Measurements from ENCODE around the gene C10orf90.

C10orf90 gene

DNA sequence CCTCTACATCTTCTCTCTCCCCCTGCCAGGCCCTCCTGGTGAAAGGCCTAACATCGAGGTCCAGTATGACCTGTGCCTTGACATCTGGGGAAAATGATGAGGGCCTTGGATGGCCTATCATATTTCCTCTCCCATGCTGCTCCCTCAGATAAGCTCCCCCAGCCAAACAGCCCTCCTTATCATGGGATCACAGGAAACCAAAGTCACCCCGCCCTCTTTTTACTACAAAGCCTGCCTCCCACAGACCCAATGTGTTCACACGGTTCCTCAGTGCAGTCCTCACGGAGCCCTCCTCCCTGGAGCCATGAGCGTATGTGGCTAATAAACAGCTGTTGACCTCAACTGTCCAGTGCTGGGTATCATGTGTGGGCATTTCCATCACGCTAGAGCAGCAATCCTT lies 32.0 kb downstream of the C10orf90 start:
- TF ChIP-seq, protein P1, sequence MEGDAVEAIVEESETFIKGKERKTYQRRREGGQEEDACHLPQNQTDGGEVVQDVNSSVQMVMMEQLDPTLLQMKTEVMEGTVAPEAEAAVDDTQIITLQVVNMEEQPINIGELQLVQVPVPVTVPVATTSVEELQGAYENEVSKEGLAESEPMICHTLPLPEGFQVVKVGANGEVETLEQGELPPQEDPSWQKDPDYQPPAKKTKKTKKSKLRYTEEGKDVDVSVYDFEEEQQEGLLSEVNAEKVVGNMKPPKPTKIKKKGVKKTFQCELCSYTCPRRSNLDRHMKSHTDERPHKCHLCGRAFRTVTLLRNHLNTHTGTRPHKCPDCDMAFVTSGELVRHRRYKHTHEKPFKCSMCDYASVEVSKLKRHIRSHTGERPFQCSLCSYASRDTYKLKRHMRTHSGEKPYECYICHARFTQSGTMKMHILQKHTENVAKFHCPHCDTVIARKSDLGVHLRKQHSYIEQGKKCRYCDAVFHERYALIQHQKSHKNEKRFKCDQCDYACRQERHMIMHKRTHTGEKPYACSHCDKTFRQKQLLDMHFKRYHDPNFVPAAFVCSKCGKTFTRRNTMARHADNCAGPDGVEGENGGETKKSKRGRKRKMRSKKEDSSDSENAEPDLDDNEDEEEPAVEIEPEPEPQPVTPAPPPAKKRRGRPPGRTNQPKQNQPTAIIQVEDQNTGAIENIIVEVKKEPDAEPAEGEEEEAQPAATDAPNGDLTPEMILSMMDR (IDR thresholded peaks at IDR 0.05; ENCODE audit: borderline replicate concordance, insufficient read depth, low read depth, low read length) = no peak
- no peak overlapping the region for H3K4me3 ChIP-seq (ENCODE audit: low read depth, low read length)

DNA sequence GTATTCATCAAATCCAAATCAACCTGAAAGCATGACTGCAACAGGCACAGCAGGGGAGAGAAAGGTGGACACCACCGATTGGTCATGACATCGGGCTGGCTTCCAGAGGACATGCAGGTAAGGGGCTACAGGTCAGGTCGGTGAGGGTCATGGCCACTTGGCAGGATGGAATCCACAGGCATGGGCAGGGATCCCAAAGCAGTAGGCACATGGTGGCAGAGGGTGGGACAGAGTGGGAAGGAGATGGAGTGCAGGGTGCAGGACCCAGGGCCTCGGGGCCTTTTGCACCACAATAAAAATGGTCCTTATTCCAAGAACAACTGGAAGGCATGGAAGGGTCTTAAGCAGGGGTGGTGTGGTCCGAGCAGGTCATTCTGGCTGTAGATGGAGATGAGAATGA lies 33.0 kb downstream of the C10orf90 start:
- TF ChIP-seq, protein P1 (IDR thresholded peaks at IDR 0.05; ENCODE audit: borderline replicate concordance, insufficient read depth, low read depth, low read length) = no peak
- H3K4me3 ChIP-seq (ENCODE audit: low read depth, low read length) = no peak overlapping the region

DNA sequence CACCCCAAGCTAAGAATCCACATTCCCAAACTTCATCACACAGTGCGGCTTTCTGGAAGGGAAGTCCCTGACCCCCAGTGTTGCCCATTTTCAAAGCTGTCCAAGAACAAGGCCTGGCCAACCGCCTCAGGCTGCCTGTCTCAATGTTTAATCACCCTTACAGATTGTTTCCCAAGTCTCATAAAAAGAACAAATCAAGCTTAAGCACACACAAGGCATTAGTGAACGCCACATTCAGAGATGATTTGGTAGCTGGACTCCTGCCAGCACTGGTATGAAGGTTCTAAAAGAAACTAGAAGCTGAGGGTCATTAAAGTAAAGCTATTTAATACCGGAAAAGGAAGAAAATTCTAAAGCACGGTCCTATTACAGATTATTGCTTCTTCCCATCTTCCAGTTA lies 35.6 kb downstream of the C10orf90 start:
- no peak overlapping the region for H3K4me3 ChIP-seq (ENCODE audit: low read depth, low read length)
- TF ChIP-seq, protein P1 (IDR thresholded peaks at IDR 0.05; ENCODE audit: borderline replicate concordance, insufficient read depth, low read depth, low read length) = no peak

DNA sequence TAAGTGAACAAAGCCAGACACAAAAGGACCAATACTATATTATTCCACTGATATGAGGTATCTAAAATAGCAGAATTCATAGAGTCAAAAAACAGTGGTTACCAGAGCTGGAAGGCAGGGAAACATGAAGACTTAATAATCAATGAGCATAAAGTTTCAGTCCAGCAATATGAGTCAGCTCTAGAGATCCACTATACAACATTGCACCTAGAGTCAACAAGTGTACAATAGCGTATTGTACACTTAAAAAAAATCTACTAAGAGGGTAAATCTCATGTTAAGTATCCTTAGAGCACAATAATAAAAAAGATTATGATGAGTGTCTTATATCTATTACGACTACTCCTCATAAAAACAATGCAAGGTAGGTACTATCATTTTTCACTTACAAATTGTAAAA lies 36.1 kb downstream of the C10orf90 start:
- TF ChIP-seq, protein P1 (IDR thresholded peaks at IDR 0.05; ENCODE audit: borderline replicate concordance, insufficient read depth, low read depth, low read length) = no peak

DNA sequence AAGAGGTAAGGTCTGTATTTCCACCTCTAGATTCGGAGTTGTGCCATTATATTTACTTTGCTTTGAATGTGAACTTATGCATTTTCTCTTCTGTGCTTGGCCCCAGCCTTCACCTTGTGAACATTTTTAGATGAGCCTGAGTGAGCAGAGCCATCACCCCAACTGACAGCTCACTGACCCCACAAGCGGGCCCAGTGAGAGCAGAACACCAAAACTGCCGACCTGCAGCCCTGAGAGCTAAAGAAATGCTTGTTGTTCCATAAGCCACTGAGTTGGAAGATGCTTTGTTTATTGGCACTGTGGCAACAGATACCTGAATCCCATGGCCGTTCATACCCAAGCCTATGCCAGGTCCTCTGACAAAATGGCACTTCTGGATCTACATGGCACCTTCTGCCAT lies 37.8 kb downstream of the C10orf90 start:
- TF ChIP-seq, protein P1 (IDR thresholded peaks at IDR 0.05; ENCODE audit: borderline replicate concordance, insufficient read depth, low read depth, low read length) = no peak
- no peak overlapping the region for H3K4me3 ChIP-seq (ENCODE audit: low read depth, low read length)

More for the DNA sequence above, 36.1 kb downstream of the C10orf90 start:
- H3K4me3 ChIP-seq (ENCODE audit: low read depth, low read length) = no peak overlapping the region

- TF ChIP-seq, protein P1 (IDR thresholded peaks at IDR 0.05; ENCODE audit: borderline replicate concordance, insufficient read depth, low read depth, low read length) = no peak
- no peak overlapping the region for H3K4me3 ChIP-seq (ENCODE audit: low read depth, low read length)
These were observed 40.4 kb downstream of the C10orf90 start for GRCh38 chr10:126629925-126630624.

DNA sequence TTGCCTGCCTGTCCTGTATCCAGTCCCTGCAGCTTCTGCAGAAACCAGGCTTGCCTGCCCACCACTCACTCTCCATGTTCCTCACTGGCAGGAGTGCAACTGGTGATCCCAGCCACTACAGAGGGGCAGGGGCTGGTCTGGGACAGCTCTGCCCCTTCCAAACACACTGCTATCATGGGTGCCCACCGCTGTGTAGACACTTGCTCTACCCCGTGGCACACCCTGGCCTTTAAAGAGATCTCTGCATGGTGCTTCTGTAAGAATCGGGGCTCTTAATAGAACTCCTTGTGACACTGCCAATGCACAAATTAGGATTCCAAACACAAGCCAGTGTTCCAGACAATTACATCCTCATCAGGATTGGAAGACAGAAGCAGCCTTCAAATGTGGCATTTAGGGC lies 41.7 kb downstream of the C10orf90 start:
- TF ChIP-seq, protein P1 (IDR thresholded peaks at IDR 0.05; ENCODE audit: borderline replicate concordance, insufficient read depth, low read depth, low read length) = no peak
- no peak overlapping the region for H3K4me3 ChIP-seq (ENCODE audit: low read depth, low read length)

All from GM12875 (cell line).